Stomach smooth muscle (tissue), 2 donors: ENCODE measurements around the gene ENPP6.
"Not testable (repeated sequence)": the region's sequence is repeated elsewhere in the genome, so short reads cannot be mapped to it uniquely, and the experiment has no call there.

Experiments used
- H3K27ac ChIP-seq: one replicate; pipeline ENCODE4 v1.7.0; 2013; ENCODE audit warnings: mild to moderate bottlenecking, low read length, inconsistent platforms
- H3K27me3 ChIP-seq, 2 donors: one replicate each; pipeline ENCODE4 v1.7.0; 2013; ENCODE audit warnings: low read length in 2 of 2; ENCODE audit not compliant: insufficient read depth in 2 of 2, control insufficient read depth in 1 of 2
- H3K36me3 ChIP-seq, 2 donors: one replicate each; pipeline ENCODE4 v1.7.0; 2013; ENCODE audit warnings: low read length in 2 of 2; ENCODE audit not compliant: control insufficient read depth in 2 of 2, insufficient read depth in 2 of 2
- H3K4me1 ChIP-seq: one replicate; pipeline ENCODE4 v1.7.0; 2013; ENCODE audit warnings: low read length; ENCODE audit not compliant: control insufficient read depth, insufficient read depth
- H3K4me3 ChIP-seq, 2 donors: one replicate each; pipeline ENCODE4 v1.7.0; 2013; ENCODE audit warnings: low read length in 2 of 2
- H3K9ac ChIP-seq, 2 donors: one replicate each; pipeline ENCODE4 v1.7.0; 2013; ENCODE audit warnings: low read length in 2 of 2, mild to moderate bottlenecking in 1 of 2
- H3K9me3 ChIP-seq, 2 donors: one replicate each; pipeline ENCODE4 v1.7.0; 2013; ENCODE audit warnings: low read length in 2 of 2; ENCODE audit not compliant: control insufficient read depth in 2 of 2
- donor health status: healthy.
- donor health status: Pancreatic carcinoma.

ENPP6 gene

GRCh38 chr4:184059099-184059498 is 158.6 kb downstream of the ENPP6 start:
- H3K9ac ChIP-seq, result no peak overlapping the region
- no peaks in the 10 kb centered on the region for H3K27me3 ChIP-seq
- no peak overlapping the region for H3K4me3 ChIP-seq
- H3K27ac ChIP-seq, result no peak overlapping the region
- H3K4me1 ChIP-seq, result no peaks in the 10 kb centered on the region
- H3K9me3 ChIP-seq, result no peaks in the 10 kb centered on the region
- H3K36me3 ChIP-seq, result no peaks in the 10 kb centered on the region

GRCh38 chr4:184058026-184058425 is 159.6 kb downstream of the ENPP6 start:
- Histone ChIP-seq H3K9me3 (no peaks in the 10 kb centered on the region), H3K4me3 (no peak overlapping the region), H3K36me3 (no peaks in the 10 kb centered on the region), H3K9ac (no peak overlapping the region), H3K4me1 (no peaks in the 10 kb centered on the region), H3K27ac (no peak overlapping the region), H3K27me3 (no peaks in the 10 kb centered on the region)

- Histone ChIP-seq H3K36me3 (no peaks in the 10 kb centered on the region), H3K27me3 (no peaks in the 10 kb centered on the region), H3K27ac (no peak overlapping the region), H3K4me3 (no peak overlapping the region), H3K9me3 (no peaks in the 10 kb centered on the region), H3K4me1 (no peaks in the 10 kb centered on the region), H3K9ac (no peak overlapping the region)
Measured at GRCh38 chr4:184056877-184057276, 160.8 kb downstream of the ENPP6 start.

- Histone ChIP-seq H3K36me3 (no peaks in the 10 kb centered on the region), H3K27ac (no peak overlapping the region), H3K4me1 (no peaks in the 10 kb centered on the region), H3K27me3 (no peaks in the 10 kb centered on the region), H3K4me3 (no peak overlapping the region), H3K9me3 (no peaks in the 10 kb centered on the region), H3K9ac (no peak overlapping the region)
Measured at GRCh38 chr4:184053434-184053833, 164.2 kb downstream of the ENPP6 start.

- Histone ChIP-seq H3K36me3 (no peaks in the 10 kb centered on the region), H3K9ac (no peak overlapping the region), H3K4me1 (no peaks in the 10 kb centered on the region), H3K27me3 (no peaks in the 10 kb centered on the region), H3K27ac (no peak overlapping the region), H3K4me3 (no peak overlapping the region), H3K9me3 (no peaks in the 10 kb centered on the region)
Measured at GRCh38 chr4:184052616-184053015, 165.1 kb downstream of the ENPP6 start.

- not testable (repeated sequence) for H3K36me3 ChIP-seq, H3K9me3 ChIP-seq
Measured at GRCh38 chr4:184051262-184051661, 166.4 kb downstream of the ENPP6 start.

GRCh38 chr4:184046148-184046547 is 171.5 kb downstream of the ENPP6 start:
- no peaks in the 10 kb centered on the region for H3K4me1 ChIP-seq
- no peak overlapping the region for H3K27ac ChIP-seq
- no peaks in the 10 kb centered on the region for H3K36me3 ChIP-seq
- peaks cover 0 to 4% of the 10 kb centered on the region in 2 donors for H3K27me3 ChIP-seq
- peaks cover 3 to 9% of the 10 kb centered on the region in 2 donors for H3K9me3 ChIP-seq
- no peak overlapping the region for H3K4me3 ChIP-seq
- no peak overlapping the region for H3K9ac ChIP-seq

More at GRCh38 chr4:184051262-184051661, 166.4 kb downstream of the ENPP6 start:
- not testable (repeated sequence) for H3K27me3 ChIP-seq, H3K4me1 ChIP-seq, H3K9ac ChIP-seq, H3K27ac ChIP-seq, H3K4me3 ChIP-seq

GRCh38 chr4:184041156-184041555 is 176.5 kb downstream of the ENPP6 start:
- H3K36me3 ChIP-seq, result no peaks in the 10 kb centered on the region
- H3K4me1 ChIP-seq, result no peaks in the 10 kb centered on the region
- H3K9me3 ChIP-seq, result peaks cover 4 to 5% of the 10 kb centered on the region in 2 donors
- H3K27me3 ChIP-seq, result peaks cover 0 to 16% of the 10 kb centered on the region in 2 donors
- H3K4me3 ChIP-seq, result no peak overlapping the region
- no peak overlapping the region for H3K27ac ChIP-seq
- H3K9ac ChIP-seq, result no peak overlapping the region

- Histone ChIP-seq H3K27me3 (peaks cover 0 to 16% of the 10 kb centered on the region in 2 donors), H3K27ac (no peak overlapping the region), H3K9me3 (peaks cover 4 to 5% of the 10 kb centered on the region in 2 donors), H3K4me1 (no peaks in the 10 kb centered on the region), H3K36me3 (no peaks in the 10 kb centered on the region), H3K9ac (no peak overlapping the region), H3K4me3 (peak overlapping the region in 1 of 2 donors; percentile 44)
Measured at GRCh38 chr4:184039963-184040383, 177.7 kb downstream of the ENPP6 start.
